T-helper 22 cell (primary cell): ENCODE measurements around the gene PDGFC.
"Not testable (repeated sequence)": the region's sequence is repeated elsewhere in the genome, so short reads cannot be mapped to it uniquely, and the experiment has no call there.

Experiments
- DNase-seq: peaks from one replicate; pipeline ENCODE4 v3.0.0-alpha.2; 2020; ENCODE audit warnings: low read depth

The PDGFC gene

GRCh38 chr4:156901871-156902270, 69.7 kb downstream of the PDGFC start:
- DNase-seq, result no peak

GRCh38 chr4:156898373-156899117, 73.1 kb downstream of the PDGFC start:
- DNase-seq, result no peak

GRCh38 chr4:156896527-156896926, 75.1 kb downstream of the PDGFC start:
- DNase-seq, result no peak

GRCh38 chr4:156894234-156894633, 77.4 kb downstream of the PDGFC start:
- no peak for DNase-seq

- no peak for DNase-seq
Observed at GRCh38 chr4:156892805-156893204, 78.8 kb downstream of the PDGFC start.

GRCh38 chr4:156889616-156890594, 81.7 kb downstream of the PDGFC start:
- no peak for DNase-seq

- no peak for DNase-seq
Observed at GRCh38 chr4:156888762-156889161, 82.8 kb downstream of the PDGFC start.

GRCh38 chr4:156886481-156886880, 85.1 kb downstream of the PDGFC start:
- DNase-seq, result no peak

GRCh38 chr4:156885374-156885773, 86.2 kb downstream of the PDGFC start:
- no peak for DNase-seq

- DNase-seq, result no peak
Observed at GRCh38 chr4:156884183-156884582, 87.4 kb downstream of the PDGFC start.

GRCh38 chr4:156875704-156876103, 95.9 kb downstream of the PDGFC start:
- DNase-seq, result no peak

- DNase-seq, result no peak
Observed at GRCh38 chr4:156875055-156875454, 96.5 kb downstream of the PDGFC start.

- no peak for DNase-seq
Observed at GRCh38 chr4:156873799-156874198, 97.8 kb downstream of the PDGFC start.

- DNase-seq, result no peak
Observed at GRCh38 chr4:156870861-156871260, 100.7 kb downstream of the PDGFC start.

- no peak for DNase-seq
Observed at GRCh38 chr4:156870131-156870530, 101.5 kb downstream of the PDGFC start.

- not testable (repeated sequence) for DNase-seq
Observed at GRCh38 chr4:156866088-156866487, 105.5 kb downstream of the PDGFC start.

- no peak for DNase-seq
Observed at GRCh38 chr4:156865451-156865850, 106.1 kb downstream of the PDGFC start.

- DNase-seq, result no peak
Observed at GRCh38 chr4:156858071-156858470, 113.5 kb downstream of the PDGFC start.

- DNase-seq, result no peak
Observed at GRCh38 chr4:156838761-156839160, 132.8 kb downstream of the PDGFC start.

GRCh38 chr4:156837625-156838345, 133.8 kb downstream of the PDGFC start:
- DNase-seq, result no peak

GRCh38 chr4:156832886-156833285, 138.7 kb downstream of the PDGFC start:
- DNase-seq, result no peak

- DNase-seq, result no peak
Observed at GRCh38 chr4:156830351-156830750, 141.2 kb downstream of the PDGFC start.
